HepG2 (cell line): ENCODE measurements around the gene IL2RA. TPM values are rescaled to one million over a fixed set of nuclear protein-coding genes. Genes with fewer than 3 reads are reported as not detected.

Source experiments
- ATAC-seq: fragments of 200-7000 bp; cut with Tn5 transposase; 3 replicates; pipeline ENCODE4 v1.9.1; 2020; ENCODE audit warnings: mild to moderate bottlenecking, moderate library complexity
- BruUV-seq: library from RNA; stranded (reverse); fragments of 400-500 nt; replicated peaks from 2 replicates; lab custom pipeline; 2021; lab: Mats Ljungman, UMichigan
- CTCF ChIA-PET: fragments of 300-600 bp; formaldehyde crosslinking; extraction: SDS; loops from one replicate; lab custom pipeline; 2021; ENCODE audit warnings: low total read pairs, inconsistent platforms, low intra/inter-chr PET ratio; lab: Yijun Ruan, JAX
- POLR2A ChIA-PET: fragments of 350-600 bp; sonication (Branson Sonifier 250); formaldehyde crosslinking; loops from one replicate; lab custom pipeline; 2020; ENCODE audit warnings: antibody characterized with exemption, inconsistent platforms; lab: Yijun Ruan, JAX
- DNase-seq: peaks from one replicate; pipeline ENCODE4 v3.0.0-alpha.2; 2015; ENCODE audit warnings: low spot score
- FAIRE-seq: peaks from 3 replicates; lab custom pipeline; 2011; peaks lifted over from hg19 to GRCh38; lab: Jason Lieb, UNC
- H2AFZ ChIP-seq: one replicate; pipeline ENCODE4 v1.6.1; 2011; ENCODE audit warnings: low read length, inconsistent platforms
- H3K27ac ChIP-seq: fragments of 300-600 bp; 3 replicates; pipeline ENCODE4 v1.8.0; 2011; ENCODE audit warnings: mixed run types, mild to moderate bottlenecking, mixed read lengths, low read length, inconsistent platforms; ENCODE audit not compliant: insufficient read depth; ENCODE audit errors: extremely low read length
- H3K27me3 ChIP-seq, 2 experiments: fragments of 200-600 bp in 1 of 2; 2 replicates in 1 of 2; 3 replicates in 1 of 2; pipeline versions ENCODE4 v1.6.0 to v1.8.0; 2011; ENCODE audit warnings: low read length in 2 of 2, mild to moderate bottlenecking in 2 of 2, moderate library complexity in 2 of 2, inconsistent platforms in 1 of 2; ENCODE audit not compliant: insufficient read depth in 2 of 2, control insufficient read depth in 1 of 2
- H3K36me3 ChIP-seq, 2 experiments: fragments of 200-600 bp in 1 of 2; replicated peaks in 1 of 2; 2 replicates in 1 of 2; 3 replicates in 1 of 2; pipeline versions ENCODE4 v1.5.1 to v1.8.0; 2011; ENCODE audit warnings: low read length in 2 of 2, inconsistent platforms in 1 of 2; ENCODE audit not compliant: insufficient read depth in 2 of 2, control insufficient read depth in 1 of 2
- H3K4me1 ChIP-seq: 2 replicates; pipeline ENCODE4 v1.5.1; 2012; ENCODE audit warnings: low read length, inconsistent platforms; ENCODE audit not compliant: insufficient read depth
- H3K4me2 ChIP-seq: 2 replicates; pipeline ENCODE4 v1.6.0; 2011; ENCODE audit warnings: low read depth, low read length, inconsistent platforms
- H3K4me3 ChIP-seq, 3 experiments: fragments of 200-600 bp in 1 of 3; sonication (generic), shearing (Covaris generic) in 1 of 3; replicated peaks in 1 of 3; 2 replicates each; pipeline ENCODE4 v1.5.1; 2011 to 2016; ENCODE audit warnings: low read length in 3 of 3, inconsistent platforms in 2 of 3, low read depth in 2 of 3, mild to moderate bottlenecking in 2 of 3, control low read depth in 1 of 3, mixed read lengths in 1 of 3; ENCODE audit not compliant: insufficient read depth in 1 of 3
- H3K79me2 ChIP-seq: one replicate; pipeline ENCODE4 v1.6.1; 2011; ENCODE audit warnings: low read length, inconsistent platforms; ENCODE audit not compliant: insufficient read depth
- H3K9ac ChIP-seq: 2 replicates; pipeline ENCODE4 v1.6.0; 2011; ENCODE audit warnings: mild to moderate bottlenecking, low read depth, low read length, inconsistent platforms; ENCODE audit not compliant: insufficient read depth
- H3K9me3 ChIP-seq: 2 replicates; pipeline ENCODE4 v1.5.1; 2012; ENCODE audit warnings: mild to moderate bottlenecking, low read length
- H4K20me1 ChIP-seq: 2 replicates; pipeline ENCODE4 v1.6.0; 2011; ENCODE audit warnings: inconsistent platforms, mild to moderate bottlenecking, low read length, moderate library complexity; ENCODE audit not compliant: insufficient read depth
- CREM ChIP-seq, 2 experiments: sonication (generic) in 1 of 2; formaldehyde crosslinking in 1 of 2; IDR thresholded peaks; 2 replicates each; pipeline versions ENCODE4 v1.4.0 to v1.6.1; 2016 to 2020; ENCODE audit warnings: antibody characterized with exemption in 1 of 2, mild to moderate bottlenecking in 1 of 2, missing genetic modification reagents in 1 of 2
- NPAS2 ChIP-seq: sonication (generic); formaldehyde crosslinking; IDR thresholded peaks from 2 replicates; pipeline ENCODE4 v1.8.0; 2022; ENCODE audit warnings: mild to moderate bottlenecking, missing genetic modification reagents, borderline replicate concordance
- PRPF4 ChIP-seq: fragments of 200-400 bp; formaldehyde crosslinking; IDR thresholded peaks from 2 replicates; pipeline ENCODE4 v1.6.1; 2016; ENCODE audit warnings: low read length, low read depth; ENCODE audit not compliant: poor library complexity, severe bottlenecking
- PTBP1 ChIP-seq: fragments of 200-400 bp; formaldehyde crosslinking; IDR thresholded peaks from 2 replicates; pipeline ENCODE4 v1.6.1; 2018; ENCODE audit warnings: low read length, low read depth; ENCODE audit not compliant: poor library complexity, severe bottlenecking
- RBM22 ChIP-seq: fragments of 200-400 bp; formaldehyde crosslinking; optimal IDR thresholded peaks from 2 replicates; pipeline ENCODE3; 2017; ENCODE audit warnings: mild to moderate bottlenecking, low read length, moderate library complexity
- SALL1 ChIP-seq: sonication (generic); formaldehyde crosslinking; IDR thresholded peaks from 2 replicates; pipeline ENCODE4 v1.8.0; 2022; ENCODE audit warnings: mild to moderate bottlenecking, missing genetic modification reagents
- SALL2 ChIP-seq: sonication (generic); formaldehyde crosslinking; IDR thresholded peaks from 2 replicates; pipeline ENCODE4 v1.8.1; 2023; ENCODE audit warnings: mild to moderate bottlenecking, missing genetic modification reagents, inconsistent platforms
- SMAD9 ChIP-seq: sonication (generic); formaldehyde crosslinking; IDR thresholded peaks from 2 replicates; pipeline ENCODE4 v1.5.1; 2020; ENCODE audit warnings: mild to moderate bottlenecking, missing genetic modification reagents
- SMYD3 ChIP-seq: sonication (generic); formaldehyde crosslinking; IDR thresholded peaks from 2 replicates; pipeline ENCODE4 v1.8.1; 2023; ENCODE audit warnings: mild to moderate bottlenecking, missing genetic modification reagents
- SYNCRIP ChIP-seq: fragments of 200-400 bp; formaldehyde crosslinking; IDR thresholded peaks from 2 replicates; pipeline ENCODE4 v1.6.1; 2018; ENCODE audit warnings: mild to moderate bottlenecking, low read depth, low read length; ENCODE audit not compliant: insufficient read depth
- TEAD3 ChIP-seq: optimal IDR thresholded peaks from 2 replicates; pipeline ENCODE3; 2016; ENCODE audit warnings: borderline replicate concordance
- TOPORS ChIP-seq: sonication (generic); formaldehyde crosslinking; IDR thresholded peaks from 2 replicates; pipeline ENCODE4 v1.8.0; 2023; ENCODE audit warnings: mild to moderate bottlenecking, missing genetic modification reagents
- ZNF614 ChIP-seq: IDR thresholded peaks from 2 replicates; pipeline ENCODE4 v1.6.1; 2018; ENCODE audit warnings: missing biosample characterization, missing genetic modification reagents, inconsistent platforms, borderline replicate concordance
- WGBS: methylation state at CpG from one replicate; pipeline ENCODE4 v1.1.6; 2017; ENCODE audit warnings: low lambda C conversion rate; 5-methylcytosine and 5-hydroxymethylcytosine counted together
- in situ Hi-C: cut with HindIII; loops from 2 replicates; pipeline ENCODE4 v1.10.0; 2017; ENCODE audit warnings: low pct_unique_long_range_greater_than_20kb; ENCODE audit not compliant: extremely low pct_ligation_motif_present
- intact Hi-C: fragments of 100-400 bp; cut with micrococcal nuclease; formaldehyde crosslinking; loops from one replicate; pipeline ENCODE4 v1.10.0; 2022; ENCODE audit not compliant: unreplicated experiment
- polyA plus RNA-seq, 8 experiments: library from polyadenylated mRNA; depleted of rRNA in 3 of 8; stranded (reverse) in 7 of 8; unstranded in 1 of 8; fragments of >200 nt; fragmentation: Illumina TruSeq in 4 of 8; extraction: Trizol in 4 of 8; gene quantifications; 2 replicates each; pipeline versions ENCODE4 v1.2.1 to v1.2.3, GENCODE V29; 2011 to 2016; ENCODE audit warnings: low read depth in 4 of 8, missing spikeins in 1 of 8, mixed read lengths in 1 of 8; ENCODE audit not compliant: insufficient read depth in 1 of 8
- total RNA-seq, 5 experiments: library from RNA; depleted of rRNA; stranded (reverse); fragments of >200 nt; fragmentation: Illumina TruSeq; extraction: Trizol; gene quantifications; 2 replicates each; pipeline ENCODE4 v1.2.3, GENCODE V29; 2016; ENCODE audit warnings: low read depth in 1 of 5
- TF ChIP-seq, protein P1 (sequence below): IDR thresholded peaks from 2 replicates; pipeline ENCODE4 v1.6.1; 2016; ENCODE audit warnings: low read depth, missing genetic modification reagents, missing compliant biosample characterization

The IL2RA gene
- total and polyA plus RNA-seq, 2 of the 13 experiments (the other 11 are each of a cell fraction or from before 2014, with no cell fraction given): not detected

DNA sequence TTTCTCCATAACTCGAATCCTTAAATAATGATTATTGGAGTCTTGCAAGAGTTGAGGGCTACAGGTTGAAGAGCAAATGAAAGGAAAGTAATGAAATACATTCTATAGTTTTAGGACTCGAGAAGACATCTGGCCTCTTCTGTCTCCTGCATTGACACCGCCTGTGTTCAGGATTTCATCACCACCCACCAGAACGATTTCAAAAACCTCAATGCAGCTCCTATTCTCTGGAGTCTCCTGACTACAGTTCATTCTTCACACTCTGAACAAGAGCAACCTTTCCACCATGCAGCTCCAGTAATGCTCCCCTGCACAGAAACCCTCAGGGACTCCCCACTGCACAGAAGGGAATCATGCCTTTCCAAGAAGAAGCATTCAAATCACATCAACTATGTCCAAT lies 90.3 kb downstream of the IL2RA start:
- intact Hi-C loops: no loop called here
- H3K79me2 ChIP-seq: no peaks in the 10 kb centered on the region
- 0% methylated on average over 4 of the region's 4 CpGs for WGBS
- no peak overlapping the region for H3K4me3 ChIP-seq
- peaks cover 4 to 15% of the 10 kb centered on the region in 2 experiments; a peak in 4 of 5 replicates for H3K27me3 ChIP-seq
- DNase-seq (no peak), FAIRE-seq (no peak), ATAC-seq (no peak)
- H3K27ac ChIP-seq: no peak overlapping the region
- in situ Hi-C loops: no loop called here
- peaks cover 14% of the 10 kb centered on the region for H3K4me1 ChIP-seq
- CTCF ChIA-PET: no interaction called here
- no peak overlapping the region for H3K9ac ChIP-seq
- no peak for TF ChIP-seq SALL2 (CRISPR knock-in tag)
- no peak for TF ChIP-seq PTBP1
- no peak for TF ChIP-seq SALL1 (CRISPR knock-in tag)
- TF ChIP-seq, protein P1, sequence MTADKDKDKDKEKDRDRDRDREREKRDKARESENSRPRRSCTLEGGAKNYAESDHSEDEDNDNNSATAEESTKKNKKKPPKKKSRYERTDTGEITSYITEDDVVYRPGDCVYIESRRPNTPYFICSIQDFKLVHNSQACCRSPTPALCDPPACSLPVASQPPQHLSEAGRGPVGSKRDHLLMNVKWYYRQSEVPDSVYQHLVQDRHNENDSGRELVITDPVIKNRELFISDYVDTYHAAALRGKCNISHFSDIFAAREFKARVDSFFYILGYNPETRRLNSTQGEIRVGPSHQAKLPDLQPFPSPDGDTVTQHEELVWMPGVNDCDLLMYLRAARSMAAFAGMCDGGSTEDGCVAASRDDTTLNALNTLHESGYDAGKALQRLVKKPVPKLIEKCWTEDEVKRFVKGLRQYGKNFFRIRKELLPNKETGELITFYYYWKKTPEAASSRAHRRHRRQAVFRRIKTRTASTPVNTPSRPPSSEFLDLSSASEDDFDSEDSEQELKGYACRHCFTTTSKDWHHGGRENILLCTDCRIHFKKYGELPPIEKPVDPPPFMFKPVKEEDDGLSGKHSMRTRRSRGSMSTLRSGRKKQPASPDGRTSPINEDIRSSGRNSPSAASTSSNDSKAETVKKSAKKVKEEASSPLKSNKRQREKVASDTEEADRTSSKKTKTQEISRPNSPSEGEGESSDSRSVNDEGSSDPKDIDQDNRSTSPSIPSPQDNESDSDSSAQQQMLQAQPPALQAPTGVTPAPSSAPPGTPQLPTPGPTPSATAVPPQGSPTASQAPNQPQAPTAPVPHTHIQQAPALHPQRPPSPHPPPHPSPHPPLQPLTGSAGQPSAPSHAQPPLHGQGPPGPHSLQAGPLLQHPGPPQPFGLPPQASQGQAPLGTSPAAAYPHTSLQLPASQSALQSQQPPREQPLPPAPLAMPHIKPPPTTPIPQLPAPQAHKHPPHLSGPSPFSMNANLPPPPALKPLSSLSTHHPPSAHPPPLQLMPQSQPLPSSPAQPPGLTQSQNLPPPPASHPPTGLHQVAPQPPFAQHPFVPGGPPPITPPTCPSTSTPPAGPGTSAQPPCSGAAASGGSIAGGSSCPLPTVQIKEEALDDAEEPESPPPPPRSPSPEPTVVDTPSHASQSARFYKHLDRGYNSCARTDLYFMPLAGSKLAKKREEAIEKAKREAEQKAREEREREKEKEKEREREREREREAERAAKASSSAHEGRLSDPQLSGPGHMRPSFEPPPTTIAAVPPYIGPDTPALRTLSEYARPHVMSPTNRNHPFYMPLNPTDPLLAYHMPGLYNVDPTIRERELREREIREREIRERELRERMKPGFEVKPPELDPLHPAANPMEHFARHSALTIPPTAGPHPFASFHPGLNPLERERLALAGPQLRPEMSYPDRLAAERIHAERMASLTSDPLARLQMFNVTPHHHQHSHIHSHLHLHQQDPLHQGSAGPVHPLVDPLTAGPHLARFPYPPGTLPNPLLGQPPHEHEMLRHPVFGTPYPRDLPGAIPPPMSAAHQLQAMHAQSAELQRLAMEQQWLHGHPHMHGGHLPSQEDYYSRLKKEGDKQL (CRISPR knock-in tag): no peak
- TF ChIP-seq NPAS2 (CRISPR knock-in tag): no peak
- TF ChIP-seq SYNCRIP: no peak
- TF ChIP-seq ZNF614 (CRISPR knock-in tag): no peak
- no peak for TF ChIP-seq SMYD3 (CRISPR knock-in tag)
- no peak for TF ChIP-seq CREM (IDR thresholded peaks at IDR 0.05)
- TF ChIP-seq CREM (CRISPR knock-in tag; IDR thresholded peaks at IDR 0.05): no peak
- TF ChIP-seq SMAD9 (CRISPR knock-in tag): no peak
- no peak for TF ChIP-seq TEAD3
- no peak for TF ChIP-seq RBM22
- TF ChIP-seq TOPORS (CRISPR knock-in tag): no peak
- no peak for TF ChIP-seq PRPF4
- no peak overlapping the region for H2AFZ ChIP-seq
- no peaks in the 10 kb centered on the region for H4K20me1 ChIP-seq
- BruUV-seq: no TSS peak
- no peaks in the 10 kb centered on the region for H3K9me3 ChIP-seq
- POLR2A ChIA-PET: interaction anchor here (0.9 kb wide), 1 partner anchor 82 kb away, joined by 4 read pairs; the partner anchor contains the start of genes ANKRD16 and FBH1
- H3K36me3 ChIP-seq: no peaks in the 10 kb centered on the region
- H3K4me2 ChIP-seq: no peak overlapping the region
